Measurements from ENCODE around the gene KIF16B.

Gene KIF16B

GRCh38 chr20:16352751-16353416 is 220.4 kb downstream of the KIF16B start:
- no peak for DNase-seq (ENCODE audit: low read depth)

GRCh38 chr20:16352321-16352720 is 220.9 kb downstream of the KIF16B start:
- no peak for DNase-seq (ENCODE audit: low read depth)

GRCh38 chr20:16351415-16351814 is 221.8 kb downstream of the KIF16B start:
- no peak for DNase-seq (ENCODE audit: low read depth)

- DNase-seq (ENCODE audit: low read depth): no peak
Measured at GRCh38 chr20:16350465-16350864, 222.8 kb downstream of the KIF16B start.

- DNase-seq (ENCODE audit: low read depth): no peak
Measured at GRCh38 chr20:16349523-16350260, 223.6 kb downstream of the KIF16B start.

GRCh38 chr20:16346956-16347355 is 226.3 kb downstream of the KIF16B start:
- no peak for DNase-seq (ENCODE audit: low read depth)

- no peak for DNase-seq (ENCODE audit: low read depth)
Measured at GRCh38 chr20:16337707-16338106, 235.5 kb downstream of the KIF16B start.

- no peak for DNase-seq (ENCODE audit: low read depth)
Measured at GRCh38 chr20:16327606-16328005, 245.6 kb downstream of the KIF16B start.

- DNase-seq (ENCODE audit: low read depth): no peak
Measured at GRCh38 chr20:16321291-16321690, 252.0 kb downstream of the KIF16B start.

- no peak for DNase-seq (ENCODE audit: low read depth)
Measured at GRCh38 chr20:16317445-16318362, 255.5 kb downstream of the KIF16B start.

- DNase-seq (ENCODE audit: low read depth): no peak
Measured at GRCh38 chr20:16316513-16316912, 256.7 kb downstream of the KIF16B start.

- DNase-seq (ENCODE audit: low read depth): no peak
Measured at GRCh38 chr20:16314748-16315159, 258.5 kb downstream of the KIF16B start.

GRCh38 chr20:16314320-16314719 is 258.9 kb downstream of the KIF16B start:
- no peak for DNase-seq (ENCODE audit: low read depth)

- no peak for DNase-seq (ENCODE audit: low read depth)
Measured at GRCh38 chr20:16313917-16314316, 259.3 kb downstream of the KIF16B start.

- DNase-seq (ENCODE audit: low read depth): no peak
Measured at GRCh38 chr20:16312998-16313397, 260.2 kb downstream of the KIF16B start.

- no peak for DNase-seq (ENCODE audit: low read depth)
Measured at GRCh38 chr20:16311756-16312155, 261.5 kb downstream of the KIF16B start.

- DNase-seq (ENCODE audit: low read depth): no peak
Measured at GRCh38 chr20:16308754-16309153, 264.5 kb downstream of the KIF16B start.

- no peak for DNase-seq (ENCODE audit: low read depth)
Measured at GRCh38 chr20:16302818-16303217, 270.4 kb downstream of the KIF16B start.

- DNase-seq (ENCODE audit: low read depth): no peak
Measured at GRCh38 chr20:16301986-16302385, 271.3 kb downstream of the KIF16B start.

GRCh38 chr20:16299897-16300296 is 273.4 kb downstream of the KIF16B start:
- DNase-seq (ENCODE audit: low read depth): no peak

- no peak for DNase-seq (ENCODE audit: low read depth)
Measured at GRCh38 chr20:16296931-16297330, 276.3 kb downstream of the KIF16B start.

- DNase-seq (ENCODE audit: low read depth): no peak
Measured at GRCh38 chr20:16295534-16295933, 277.7 kb downstream of the KIF16B start.

GRCh38 chr20:16293590-16293989 is 279.7 kb downstream of the KIF16B start:
- DNase-seq (ENCODE audit: low read depth): no peak

Measured in stimulated activated CD8-positive, alpha-beta memory T cell treated with anti-CD3 and anti-CD28 coated beads, Interleukin-4, amount 100 ng/mL, for 24 hours (primary cell).